ENCODE results near the gene ADPRS. TPM values are rescaled to one million over a fixed set of nuclear protein-coding genes. Genes with fewer than 3 reads are reported as not detected.
A peak's percentile ranks its signal among the peaks of the same experiment; 100 is the strongest.

The ADPRS gene
- total and polyA plus RNA-seq, 2 experiments from 2014 or later: 22.6 to 46.6 TPM

DNA sequence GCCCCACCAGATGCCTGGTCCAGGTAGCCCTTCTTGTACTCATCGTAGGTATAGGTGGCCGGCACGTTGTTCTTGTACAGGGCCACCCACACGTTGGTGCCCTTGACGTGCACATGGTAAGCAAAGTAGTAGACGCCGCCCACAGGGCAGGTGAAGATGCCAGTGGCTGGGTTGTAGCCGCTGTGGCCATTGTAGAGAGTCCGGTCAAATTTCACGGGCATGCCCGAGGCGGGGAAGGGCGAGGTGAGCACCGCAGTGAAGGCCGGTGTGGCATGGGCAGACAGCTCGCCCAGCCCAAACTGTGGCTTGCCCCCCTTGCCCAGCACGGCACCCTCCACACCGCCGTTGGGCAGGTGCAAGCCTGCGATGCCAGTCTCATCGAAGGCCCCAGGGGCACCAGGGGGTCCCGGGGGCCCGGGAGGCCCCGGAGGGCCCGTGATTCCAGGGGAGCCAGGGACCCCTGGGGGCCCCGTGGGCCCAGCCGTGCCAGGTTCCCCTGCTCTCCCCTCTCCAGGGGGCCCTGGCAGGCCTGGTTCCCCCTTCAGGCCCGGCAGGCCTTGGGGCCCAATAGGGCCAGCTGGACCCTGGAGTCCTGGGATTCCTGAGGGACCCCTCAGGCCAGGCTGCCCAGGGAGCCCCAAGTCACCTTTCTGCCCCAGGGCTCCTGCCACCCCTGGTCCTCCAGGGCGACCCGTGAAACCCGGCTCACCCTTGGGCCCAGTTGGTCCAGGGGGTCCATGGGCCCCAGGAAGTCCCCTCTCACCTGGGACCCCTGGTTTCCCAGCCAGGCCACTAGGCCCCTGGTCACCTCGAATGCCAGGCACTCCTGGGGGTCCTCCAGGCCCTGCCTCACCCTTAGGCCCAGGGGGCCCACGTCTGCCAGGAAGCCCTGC, 9.2 kb downstream of the ADPRS start:
- peak overlapping the region; percentile 84; the same call in 1 of the 2 replicates for H2AFZ ChIP-seq
- DNase-seq (ENCODE audit: low spot score) (no peak), ATAC-seq (no peak)
- Mint-ChIP-seq H3K27me3 (ENCODE audit: insufficient read depth, low read depth, poor library complexity) (peaks cover 3% of the 10 kb centered on the region), H3K4me1 (peaks cover 17% of the 10 kb centered on the region), H3K4me3 (no peak overlapping the region; the same call in 2 of the 3 replicates), H3K9me3 (no peaks in the 10 kb centered on the region; the same call in 2 of the 3 replicates), H3K27ac (peak overlapping the region; percentile 81), H3K36me3 (ENCODE audit: low read depth) (peaks cover 17% of the 10 kb centered on the region)
- H3K79me2 ChIP-seq (replicated peaks; ENCODE audit: insufficient read depth): no peaks in the 10 kb centered on the region
- TF ChIP-seq NANOG (IDR thresholded peaks at IDR 0.05; ENCODE audit: borderline replicate concordance) (no peak), STAT1 (IDR thresholded peaks at IDR 0.05; ENCODE audit: unreplicated experiment) (no peak), EZH2 (IDR thresholded peaks at IDR 0.05; ENCODE audit: low read depth, unreplicated experiment) (no peak), EZH2phosphoT487 (IDR thresholded peaks at IDR 0.05; ENCODE audit: unreplicated experiment) (no peak), POLR2AphosphoS5 (IDR thresholded peaks at IDR 0.05; ENCODE audit: low read depth) (no peak), ZNF331 (CRISPR knock-in tag; IDR thresholded peaks at IDR 0.05; ENCODE audit: low read depth) (no peak), CREB1 (CRISPR knock-in tag; IDR thresholded peaks at IDR 0.05; ENCODE audit: low read depth) (no peak), ZNF462 (CRISPR knock-in tag; IDR thresholded peaks at IDR 0.05) (no peak), ETS1 (IDR thresholded peaks at IDR 0.05) (no peak), JUNB (IDR thresholded peaks at IDR 0.05; ENCODE audit: unreplicated experiment) (no peak), ZNF114 (CRISPR knock-in tag; IDR thresholded peaks at IDR 0.05) (no peak), REST (IDR thresholded peaks at IDR 0.05; ENCODE audit: unreplicated experiment) (no peak)
- TF ChIP-seq, protein P1, sequence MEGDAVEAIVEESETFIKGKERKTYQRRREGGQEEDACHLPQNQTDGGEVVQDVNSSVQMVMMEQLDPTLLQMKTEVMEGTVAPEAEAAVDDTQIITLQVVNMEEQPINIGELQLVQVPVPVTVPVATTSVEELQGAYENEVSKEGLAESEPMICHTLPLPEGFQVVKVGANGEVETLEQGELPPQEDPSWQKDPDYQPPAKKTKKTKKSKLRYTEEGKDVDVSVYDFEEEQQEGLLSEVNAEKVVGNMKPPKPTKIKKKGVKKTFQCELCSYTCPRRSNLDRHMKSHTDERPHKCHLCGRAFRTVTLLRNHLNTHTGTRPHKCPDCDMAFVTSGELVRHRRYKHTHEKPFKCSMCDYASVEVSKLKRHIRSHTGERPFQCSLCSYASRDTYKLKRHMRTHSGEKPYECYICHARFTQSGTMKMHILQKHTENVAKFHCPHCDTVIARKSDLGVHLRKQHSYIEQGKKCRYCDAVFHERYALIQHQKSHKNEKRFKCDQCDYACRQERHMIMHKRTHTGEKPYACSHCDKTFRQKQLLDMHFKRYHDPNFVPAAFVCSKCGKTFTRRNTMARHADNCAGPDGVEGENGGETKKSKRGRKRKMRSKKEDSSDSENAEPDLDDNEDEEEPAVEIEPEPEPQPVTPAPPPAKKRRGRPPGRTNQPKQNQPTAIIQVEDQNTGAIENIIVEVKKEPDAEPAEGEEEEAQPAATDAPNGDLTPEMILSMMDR (conservative IDR thresholded peaks at IDR 0.05; ENCODE audit: low read depth in 2 of 2): no peak
- no peaks in the 10 kb centered on the region for H4K20me1 ChIP-seq (replicated peaks; ENCODE audit: insufficient read depth)
- no peak overlapping the region for H3K4me3 ChIP-seq
- H3F3A ChIP-seq (replicated peaks; ENCODE audit: low read depth): 0 out of 2 replicates have a peak, but pooled peaks cover 16% of the 10 kb centered on the region
- H3K4me1 ChIP-seq (ENCODE audit: insufficient read depth): peaks cover 6% of the 10 kb centered on the region
- no peak overlapping the region for H3K27ac ChIP-seq (ENCODE audit: low read depth)
- no peak overlapping the region for H3K4me2 ChIP-seq
- peaks cover 7% of the 10 kb centered on the region; the same call in 1 of the 2 replicates for H3K36me3 ChIP-seq (ENCODE audit: insufficient read depth)
- no peaks in the 10 kb centered on the region for H3K27me3 ChIP-seq (ENCODE audit: insufficient read depth)
- no peaks in the 10 kb centered on the region for H3K9me2 ChIP-seq (ENCODE audit: insufficient read depth)

All from GM23338 (cell line).